ENCODE results near the gene TIMP4.
A peak's percentile ranks its signal among the peaks of the same experiment; 100 is the strongest.

The TIMP4 gene

GRCh38 chr3:12185172-12185710 lies 26.5 kb upstream of the TIMP4 start:
- no peak for DNase-seq (ENCODE audit: low spot score)

- DNase-seq (ENCODE audit: low spot score) = no peak
Observed at GRCh38 chr3:12184541-12184940, 25.8 kb upstream of the TIMP4 start.

- no peak for DNase-seq (ENCODE audit: low spot score)
Observed at GRCh38 chr3:12182687-12183441, 24.2 kb upstream of the TIMP4 start.

- no peak for DNase-seq (ENCODE audit: low spot score)
Observed at GRCh38 chr3:12181806-12182205, 23.1 kb upstream of the TIMP4 start.

- no peak for DNase-seq (ENCODE audit: low spot score)
Observed at GRCh38 chr3:12181301-12181700, 22.6 kb upstream of the TIMP4 start.

- DNase-seq (ENCODE audit: low spot score) = no peak
Observed at GRCh38 chr3:12180631-12181030, 21.9 kb upstream of the TIMP4 start.

GRCh38 chr3:12180218-12180617 lies 21.5 kb upstream of the TIMP4 start:
- DNase-seq (ENCODE audit: low spot score) = no peak

GRCh38 chr3:12179441-12179840 lies 20.7 kb upstream of the TIMP4 start:
- DNase-seq (ENCODE audit: low spot score) = no peak

GRCh38 chr3:12178091-12178820 lies 19.5 kb upstream of the TIMP4 start:
- DNase-seq (ENCODE audit: low spot score) = no peak

GRCh38 chr3:12177126-12177525 lies 18.4 kb upstream of the TIMP4 start:
- DNase-seq (ENCODE audit: low spot score) = no peak

GRCh38 chr3:12175844-12176453 lies 17.2 kb upstream of the TIMP4 start:
- peak; percentile 45 for DNase-seq (ENCODE audit: low spot score)

- no peak for DNase-seq (ENCODE audit: low spot score)
Observed at GRCh38 chr3:12175137-12175593, 16.5 kb upstream of the TIMP4 start.

GRCh38 chr3:12170207-12170606 lies 11.5 kb upstream of the TIMP4 start:
- no peak for DNase-seq (ENCODE audit: low spot score)

GRCh38 chr3:12165909-12166308 lies 7.2 kb upstream of the TIMP4 start:
- no peak for DNase-seq (ENCODE audit: low spot score)

GRCh38 chr3:12159227-12159601 lies 502 bp upstream of the TIMP4 start:
- no peak for DNase-seq (ENCODE audit: low spot score)

GRCh38 chr3:12157026-12157425 lies 1.7 kb downstream of the TIMP4 start:
- DNase-seq (ENCODE audit: low spot score) = no peak

- no peak for DNase-seq (ENCODE audit: low spot score)
Observed at GRCh38 chr3:12155828-12156227, 2.9 kb downstream of the TIMP4 start.

- no peak for DNase-seq (ENCODE audit: low spot score)
Observed at GRCh38 chr3:12155264-12155663, 3.4 kb downstream of the TIMP4 start.

- DNase-seq (ENCODE audit: low spot score) = no peak
Observed at GRCh38 chr3:12154151-12154550, 4.6 kb downstream of the TIMP4 start.

- no peak for DNase-seq (ENCODE audit: low spot score)
Observed at GRCh38 chr3:12150112-12150511, 8.6 kb downstream of the TIMP4 start.

GRCh38 chr3:12149029-12149428 lies 9.7 kb downstream of the TIMP4 start:
- DNase-seq (ENCODE audit: low spot score) = no peak

GRCh38 chr3:12148183-12148940 lies 10.3 kb downstream of the TIMP4 start:
- DNase-seq (ENCODE audit: low spot score) = no peak
